ENCODE results near the gene ARRDC4.

Gene ARRDC4

GRCh38 chr15:97930230-97930629 is 30.3 kb upstream of the ARRDC4 start:
- peaks cover 5% of the 10 kb centered on the region for H3K36me3 Mint-ChIP-seq (ENCODE audit: low read depth)
- peaks cover 50% of the 10 kb centered on the region for H3K9me3 Mint-ChIP-seq
- no peaks in the 10 kb centered on the region for H3K4me1 Mint-ChIP-seq
- H3K27me3 Mint-ChIP-seq (ENCODE audit: low read depth, poor library complexity): peaks cover 12% of the 10 kb centered on the region
- no peak for TF ChIP-seq CTCF (IDR thresholded peaks at IDR 0.05)
- H3K27ac Mint-ChIP-seq: no peak overlapping the region
- DNase-seq: no peak
- H3K4me3 Mint-ChIP-seq: no peak overlapping the region

- peaks cover 44% of the 10 kb centered on the region for H3K9me3 Mint-ChIP-seq
- H3K27ac Mint-ChIP-seq: no peak overlapping the region
- peaks cover 12% of the 10 kb centered on the region for H3K27me3 Mint-ChIP-seq (ENCODE audit: low read depth, poor library complexity)
- no peak for DNase-seq
- no peaks in the 10 kb centered on the region for H3K4me1 Mint-ChIP-seq
- no peak overlapping the region for H3K4me3 Mint-ChIP-seq
- peaks cover 5% of the 10 kb centered on the region for H3K36me3 Mint-ChIP-seq (ENCODE audit: low read depth)
- TF ChIP-seq CTCF (IDR thresholded peaks at IDR 0.05): no peak
Observed at GRCh38 chr15:97931314-97931713, 29.2 kb upstream of the ARRDC4 start.

DNA sequence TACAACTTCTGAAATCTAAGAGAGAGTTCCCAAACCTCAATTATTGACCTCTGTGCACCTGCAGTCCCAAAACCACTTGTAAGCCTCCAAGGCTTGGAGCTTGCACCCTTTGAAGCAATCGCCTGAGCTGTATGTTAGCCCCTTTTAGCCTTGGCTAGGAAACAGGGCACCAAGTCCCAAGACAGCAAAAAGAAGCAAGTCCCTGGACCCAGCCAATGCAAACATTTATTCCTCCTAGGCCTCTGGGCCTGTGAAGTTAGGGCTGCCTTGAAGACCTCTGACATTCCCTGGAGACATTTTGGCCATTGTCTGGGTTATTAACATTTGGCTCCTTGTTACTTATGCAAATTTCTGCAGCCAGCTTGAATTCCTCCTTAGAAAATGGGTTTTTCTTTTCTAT is 26.9 kb upstream of the ARRDC4 start:
- no peak for DNase-seq
- no peak overlapping the region for H3K4me3 Mint-ChIP-seq
- peaks cover 5% of the 10 kb centered on the region for H3K36me3 Mint-ChIP-seq (ENCODE audit: low read depth)
- peaks cover 34% of the 10 kb centered on the region for H3K9me3 Mint-ChIP-seq
- no peak for TF ChIP-seq CTCF (IDR thresholded peaks at IDR 0.05)
- H3K27me3 Mint-ChIP-seq (ENCODE audit: low read depth, poor library complexity): peaks cover 12% of the 10 kb centered on the region
- no peaks in the 10 kb centered on the region for H3K4me1 Mint-ChIP-seq
- no peak overlapping the region for H3K27ac Mint-ChIP-seq

- H3K9me3 Mint-ChIP-seq: no peaks in the 10 kb centered on the region
- TF ChIP-seq CTCF (IDR thresholded peaks at IDR 0.05): no peak
- no peak overlapping the region for H3K27ac Mint-ChIP-seq
Observed at GRCh38 chr15:97940993-97941392, 19.5 kb upstream of the ARRDC4 start.

GRCh38 chr15:97941572-97941971 is 18.9 kb upstream of the ARRDC4 start:
- H3K9me3 Mint-ChIP-seq: no peaks in the 10 kb centered on the region
- H3K4me1 Mint-ChIP-seq: no peaks in the 10 kb centered on the region
- H3K36me3 Mint-ChIP-seq (ENCODE audit: low read depth): no peaks in the 10 kb centered on the region
- peaks cover 5% of the 10 kb centered on the region for H3K27me3 Mint-ChIP-seq (ENCODE audit: low read depth, poor library complexity)
- no peak overlapping the region for H3K27ac Mint-ChIP-seq
- no peak overlapping the region for H3K4me3 Mint-ChIP-seq
- DNase-seq: no peak
- TF ChIP-seq CTCF (IDR thresholded peaks at IDR 0.05): no peak

More at GRCh38 chr15:97940993-97941392, 19.5 kb upstream of the ARRDC4 start:
- H3K4me3 Mint-ChIP-seq: no peak overlapping the region
- no peaks in the 10 kb centered on the region for H3K36me3 Mint-ChIP-seq (ENCODE audit: low read depth)
- no peaks in the 10 kb centered on the region for H3K4me1 Mint-ChIP-seq
- no peak for DNase-seq
- H3K27me3 Mint-ChIP-seq (ENCODE audit: low read depth, poor library complexity): peaks cover 5% of the 10 kb centered on the region

- TF ChIP-seq CTCF (IDR thresholded peaks at IDR 0.05): no peak
- no peak for DNase-seq
- Mint-ChIP-seq H3K27me3 (ENCODE audit: low read depth, poor library complexity) (peaks cover 5% of the 10 kb centered on the region), H3K4me1 (no peaks in the 10 kb centered on the region), H3K9me3 (no peaks in the 10 kb centered on the region), H3K4me3 (no peak overlapping the region), H3K36me3 (ENCODE audit: low read depth) (no peaks in the 10 kb centered on the region), H3K27ac (no peak overlapping the region)
Observed at GRCh38 chr15:97944724-97945123, 15.8 kb upstream of the ARRDC4 start.
